ENCODE data around the gene HRH2. TPM values are rescaled to one million over a fixed set of nuclear protein-coding genes. Genes with fewer than 3 reads are reported as not detected.

Gene HRH2
- total and polyA plus RNA-seq, 8 donors, result 0.58 to 44.6 (median 4.6) TPM

DNA sequence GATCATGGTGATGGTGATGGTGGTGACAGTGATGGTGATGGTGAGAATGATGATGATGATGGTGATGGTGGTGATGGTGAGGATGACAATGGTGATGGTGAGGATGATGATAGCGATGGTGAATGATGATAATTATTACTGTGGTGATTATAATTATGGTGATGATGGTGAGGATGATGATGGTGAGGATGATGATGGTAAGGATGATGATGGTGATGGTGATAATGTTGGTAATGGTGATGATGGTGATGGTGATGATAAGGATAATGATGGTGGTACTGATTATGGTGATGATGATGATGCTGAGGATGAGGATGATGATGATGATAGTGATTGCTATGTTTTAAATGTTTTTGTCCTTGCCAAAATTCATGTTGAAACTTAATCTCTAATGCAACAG is 37.3 kb upstream of the HRH2 start:
- 29 to 97% (median 86%) methylated on average over 1 of the region's 1 CpG for WGBS, 5 donors
- intact Hi-C loops (cut with DNase I; ENCODE audit: low total_unique reads), result no loop called here
- Histone ChIP-seq H3K27me3 (no peaks in the 10 kb centered on the region), H3K27ac (no peak overlapping the region), H3K36me3 (no peaks in the 10 kb centered on the region), H3K4me3 (no peak overlapping the region), H3K9me3 (no peaks in the 10 kb centered on the region), H3K4me1 (no peaks in the 10 kb centered on the region)
- TF ChIP-seq EP300 (IDR thresholded peaks at IDR 0.05) (no peak), POLR2AphosphoS5 (IDR thresholded peaks at IDR 0.05) (no peak), POLR2A (IDR thresholded peaks at IDR 0.05) (no peak)
- TF ChIP-seq, protein P1, sequence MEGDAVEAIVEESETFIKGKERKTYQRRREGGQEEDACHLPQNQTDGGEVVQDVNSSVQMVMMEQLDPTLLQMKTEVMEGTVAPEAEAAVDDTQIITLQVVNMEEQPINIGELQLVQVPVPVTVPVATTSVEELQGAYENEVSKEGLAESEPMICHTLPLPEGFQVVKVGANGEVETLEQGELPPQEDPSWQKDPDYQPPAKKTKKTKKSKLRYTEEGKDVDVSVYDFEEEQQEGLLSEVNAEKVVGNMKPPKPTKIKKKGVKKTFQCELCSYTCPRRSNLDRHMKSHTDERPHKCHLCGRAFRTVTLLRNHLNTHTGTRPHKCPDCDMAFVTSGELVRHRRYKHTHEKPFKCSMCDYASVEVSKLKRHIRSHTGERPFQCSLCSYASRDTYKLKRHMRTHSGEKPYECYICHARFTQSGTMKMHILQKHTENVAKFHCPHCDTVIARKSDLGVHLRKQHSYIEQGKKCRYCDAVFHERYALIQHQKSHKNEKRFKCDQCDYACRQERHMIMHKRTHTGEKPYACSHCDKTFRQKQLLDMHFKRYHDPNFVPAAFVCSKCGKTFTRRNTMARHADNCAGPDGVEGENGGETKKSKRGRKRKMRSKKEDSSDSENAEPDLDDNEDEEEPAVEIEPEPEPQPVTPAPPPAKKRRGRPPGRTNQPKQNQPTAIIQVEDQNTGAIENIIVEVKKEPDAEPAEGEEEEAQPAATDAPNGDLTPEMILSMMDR (IDR thresholded peaks at IDR 0.05), result no peak
- no peak for DNase-seq

DNA sequence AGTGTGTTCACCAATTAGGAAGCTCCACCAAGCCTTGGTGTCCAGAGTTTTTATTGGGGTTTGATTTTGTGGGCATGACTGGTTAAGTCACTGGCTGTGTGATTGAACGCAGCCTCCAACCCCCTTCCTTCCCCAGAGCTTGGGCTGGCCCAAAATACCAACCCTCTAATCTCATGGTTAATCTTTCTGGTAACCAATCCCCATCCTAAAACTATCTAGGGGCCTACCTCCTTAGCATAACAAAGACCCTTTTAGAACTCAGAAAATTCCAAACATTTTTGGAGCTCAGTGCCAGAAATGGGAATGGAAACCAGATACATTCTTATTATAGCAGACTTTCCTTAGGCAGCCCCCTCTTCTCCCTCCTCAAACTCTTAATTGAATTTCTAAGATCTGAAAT is 35.9 kb upstream of the HRH2 start:
- no peak for DNase-seq
- no peak for TF ChIP-seq EP300 (IDR thresholded peaks at IDR 0.05)
- TF ChIP-seq POLR2A (IDR thresholded peaks at IDR 0.05), result no peak
- TF ChIP-seq, protein P1 (IDR thresholded peaks at IDR 0.05), result no peak
- no peak for TF ChIP-seq POLR2AphosphoS5 (IDR thresholded peaks at IDR 0.05)
- Histone ChIP-seq H3K27me3 (peaks cover 0 to 5% (median 0%) of the 10 kb centered on the region in 3 donors), H3K9me3 (peaks cover 0 to 10% (median 2%) of the 10 kb centered on the region in 4 donors), H3K4me3 (no peak overlapping the region), H3K27ac (no peak overlapping the region), H3K36me3 (no peaks in the 10 kb centered on the region), H3K4me1 (no peaks in the 10 kb centered on the region)
- intact Hi-C loops (cut with DNase I; ENCODE audit: low total_unique reads), result no loop called here
- 58 to 80% (median 70%) methylated on average over 1 of the region's 1 CpG for WGBS, 5 donors

DNA sequence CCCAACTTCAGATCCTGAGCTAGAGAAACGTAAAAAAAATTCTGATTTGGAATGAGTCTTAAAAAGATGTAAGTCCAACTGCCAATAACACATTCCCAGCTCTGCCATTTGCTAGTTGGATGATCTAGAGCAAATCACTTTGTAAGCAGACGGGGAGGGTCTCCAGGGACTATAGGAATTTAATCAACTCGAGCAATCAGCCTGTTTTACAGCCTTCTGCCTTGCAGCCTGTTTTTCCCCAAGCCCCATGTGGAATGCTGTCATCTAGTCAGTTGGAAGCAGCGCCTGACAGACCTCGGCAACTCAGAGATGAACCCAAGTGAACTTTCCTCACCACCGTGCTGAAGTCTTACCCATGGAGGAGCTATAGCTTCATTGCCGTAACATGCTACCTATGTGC is 34.8 kb upstream of the HRH2 start:
- DNase-seq, result no peak
- Histone ChIP-seq H3K4me1 (no peaks in the 10 kb centered on the region), H3K27me3 (peaks cover 0 to 5% (median 0%) of the 10 kb centered on the region in 3 donors), H3K9me3 (peaks cover 0 to 10% (median 2%) of the 10 kb centered on the region in 4 donors), H3K4me3 (no peak overlapping the region), H3K27ac (no peak overlapping the region), H3K36me3 (no peaks in the 10 kb centered on the region)
- no peak for TF ChIP-seq POLR2AphosphoS5 (IDR thresholded peaks at IDR 0.05)
- no peak for TF ChIP-seq EP300 (IDR thresholded peaks at IDR 0.05)
- TF ChIP-seq, protein P1 (IDR thresholded peaks at IDR 0.05), result no peak
- no peak for TF ChIP-seq POLR2A (IDR thresholded peaks at IDR 0.05)
- intact Hi-C loops (cut with DNase I; ENCODE audit: low total_unique reads), result no loop called here
- WGBS, 5 donors, result 61 to 79% (median 74%) methylated on average over 7 of the region's 7 CpGs

DNA sequence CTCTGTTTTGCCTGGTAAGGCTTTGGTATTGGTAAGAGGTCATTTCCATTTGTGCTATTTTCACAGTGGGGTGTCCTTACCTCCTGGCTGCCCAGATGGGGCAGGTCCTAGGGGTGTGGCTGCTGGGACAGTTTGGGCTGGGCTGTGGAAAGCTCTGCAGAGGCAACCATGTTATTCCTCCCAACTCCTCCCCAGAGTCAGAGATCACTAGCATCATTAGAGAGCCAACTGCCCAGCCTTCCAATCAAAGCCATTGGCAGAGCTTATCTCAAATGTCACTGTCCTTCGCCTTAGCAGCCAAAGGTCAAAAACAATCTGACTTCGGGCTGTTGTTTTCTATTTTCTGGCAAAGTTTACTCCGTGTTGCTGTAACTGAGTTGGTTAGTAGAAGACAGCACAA is 33.6 kb upstream of the HRH2 start:
- H3K27me3 ChIP-seq, result peaks cover 0 to 5% (median 0%) of the 10 kb centered on the region in 3 donors
- no peak overlapping the region for H3K27ac ChIP-seq
- no peaks in the 10 kb centered on the region for H3K4me1 ChIP-seq
- TF ChIP-seq POLR2AphosphoS5 (IDR thresholded peaks at IDR 0.05) (no peak), POLR2A (IDR thresholded peaks at IDR 0.05) (no peak), EP300 (IDR thresholded peaks at IDR 0.05) (no peak)
- TF ChIP-seq, protein P1 (IDR thresholded peaks at IDR 0.05), result no peak
- DNase-seq, result no peak
- peaks cover 0 to 11% (median 4%) of the 10 kb centered on the region in 4 donors for H3K9me3 ChIP-seq
- no peak overlapping the region for H3K4me3 ChIP-seq
- 30 to 53% (median 38%) methylated on average over 3 of the region's 3 CpGs for WGBS, 5 donors
- no peaks in the 10 kb centered on the region for H3K36me3 ChIP-seq
- intact Hi-C loops (cut with DNase I; ENCODE audit: low total_unique reads), result no loop called here

Measured in stomach (tissue), 9 donors.